ENCODE data around the gene SLC6A13. TPM values are rescaled to one million over a fixed set of nuclear protein-coding genes. Genes with fewer than 3 reads are reported as not detected.
A peak's percentile ranks its signal among the peaks of the same experiment; 100 is the strongest.

Gene SLC6A13
- total and polyA plus RNA-seq, 2 of the 13 experiments (the other 11 are each of a cell fraction or from before 2014, with no cell fraction given): 0.05 to 0.15 TPM

DNA sequence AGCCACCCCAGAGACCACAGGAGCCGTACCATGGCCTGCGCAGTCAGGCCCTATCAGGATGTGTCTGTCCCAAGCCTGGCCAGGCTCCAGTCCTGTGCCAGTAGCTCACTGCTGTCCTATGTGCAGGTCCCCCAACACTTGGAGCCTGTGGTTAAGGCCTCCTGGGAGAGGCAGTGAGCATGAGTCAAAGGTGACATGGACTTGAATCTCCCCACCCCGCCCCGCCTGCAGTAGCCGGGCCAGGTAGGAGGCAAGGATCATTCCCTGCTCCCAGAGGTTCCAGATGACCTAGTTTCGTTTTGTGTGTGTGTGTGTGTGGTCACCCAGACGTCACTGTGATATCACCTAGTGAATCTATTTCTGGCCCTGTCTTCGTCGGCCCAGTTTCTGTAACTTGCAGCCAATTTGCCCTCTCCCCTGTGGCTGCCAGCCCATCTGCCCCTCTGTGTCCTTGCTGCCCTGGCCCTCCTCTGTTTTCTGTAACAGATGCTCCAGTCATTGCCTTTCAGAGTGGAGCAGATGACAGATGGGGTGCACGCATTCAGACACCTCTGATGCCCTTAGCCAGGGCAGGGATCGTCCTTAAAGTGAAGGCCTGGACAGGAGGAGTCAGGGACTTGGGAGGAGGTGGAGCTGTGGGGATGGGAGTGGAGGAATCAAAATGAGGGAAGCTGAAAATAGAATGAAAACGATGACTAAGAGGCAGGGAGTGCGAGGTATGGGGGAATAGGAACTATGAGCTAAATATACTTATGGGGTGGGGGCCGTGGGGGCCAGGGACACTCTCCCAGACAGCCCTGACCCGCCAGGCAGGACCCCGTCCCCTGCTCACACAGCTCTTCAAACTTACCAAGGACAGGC lies 86.1 kb downstream of the SLC6A13 start (continued):
- TF ChIP-seq, protein P1, sequence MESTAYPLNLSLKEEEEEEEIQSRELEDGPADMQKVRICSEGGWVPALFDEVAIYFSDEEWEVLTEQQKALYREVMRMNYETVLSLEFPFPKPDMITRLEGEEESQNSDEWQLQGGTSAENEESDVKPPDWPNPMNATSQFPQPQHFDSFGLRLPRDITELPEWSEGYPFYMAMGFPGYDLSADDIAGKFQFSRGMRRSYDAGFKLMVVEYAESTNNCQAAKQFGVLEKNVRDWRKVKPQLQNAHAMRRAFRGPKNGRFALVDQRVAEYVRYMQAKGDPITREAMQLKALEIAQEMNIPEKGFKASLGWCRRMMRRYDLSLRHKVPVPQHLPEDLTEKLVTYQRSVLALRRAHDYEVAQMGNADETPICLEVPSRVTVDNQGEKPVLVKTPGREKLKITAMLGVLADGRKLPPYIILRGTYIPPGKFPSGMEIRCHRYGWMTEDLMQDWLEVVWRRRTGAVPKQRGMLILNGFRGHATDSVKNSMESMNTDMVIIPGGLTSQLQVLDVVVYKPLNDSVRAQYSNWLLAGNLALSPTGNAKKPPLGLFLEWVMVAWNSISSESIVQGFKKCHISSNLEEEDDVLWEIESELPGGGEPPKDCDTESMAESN (CRISPR knock-in tag; conservative IDR thresholded peaks at IDR 0.05): no peak
- TF ChIP-seq, protein P2, sequence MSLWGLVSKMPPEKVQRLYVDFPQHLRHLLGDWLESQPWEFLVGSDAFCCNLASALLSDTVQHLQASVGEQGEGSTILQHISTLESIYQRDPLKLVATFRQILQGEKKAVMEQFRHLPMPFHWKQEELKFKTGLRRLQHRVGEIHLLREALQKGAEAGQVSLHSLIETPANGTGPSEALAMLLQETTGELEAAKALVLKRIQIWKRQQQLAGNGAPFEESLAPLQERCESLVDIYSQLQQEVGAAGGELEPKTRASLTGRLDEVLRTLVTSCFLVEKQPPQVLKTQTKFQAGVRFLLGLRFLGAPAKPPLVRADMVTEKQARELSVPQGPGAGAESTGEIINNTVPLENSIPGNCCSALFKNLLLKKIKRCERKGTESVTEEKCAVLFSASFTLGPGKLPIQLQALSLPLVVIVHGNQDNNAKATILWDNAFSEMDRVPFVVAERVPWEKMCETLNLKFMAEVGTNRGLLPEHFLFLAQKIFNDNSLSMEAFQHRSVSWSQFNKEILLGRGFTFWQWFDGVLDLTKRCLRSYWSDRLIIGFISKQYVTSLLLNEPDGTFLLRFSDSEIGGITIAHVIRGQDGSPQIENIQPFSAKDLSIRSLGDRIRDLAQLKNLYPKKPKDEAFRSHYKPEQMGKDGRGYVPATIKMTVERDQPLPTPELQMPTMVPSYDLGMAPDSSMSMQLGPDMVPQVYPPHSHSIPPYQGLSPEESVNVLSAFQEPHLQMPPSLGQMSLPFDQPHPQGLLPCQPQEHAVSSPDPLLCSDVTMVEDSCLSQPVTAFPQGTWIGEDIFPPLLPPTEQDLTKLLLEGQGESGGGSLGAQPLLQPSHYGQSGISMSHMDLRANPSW (CRISPR knock-in tag; IDR thresholded peaks at IDR 0.05; ENCODE audit: borderline replicate concordance): no peak
- TF ChIP-seq BRD4 (CRISPR knock-in tag; IDR thresholded peaks at IDR 0.05) (no peak), HNF4A (CRISPR knock-in tag; IDR thresholded peaks at IDR 0.05) (peak; percentile 73), ZNF670 (CRISPR knock-in tag; IDR thresholded peaks at IDR 0.05; ENCODE audit: borderline replicate concordance) (no peak), GATA4 (IDR thresholded peaks at IDR 0.05; ENCODE audit: borderline replicate concordance, low read depth) (no peak), ZEB1 (IDR thresholded peaks at IDR 0.05; ENCODE audit: insufficient replicate concordance, low read depth) (peak; percentile 26), NCOA5 (CRISPR knock-in tag; IDR thresholded peaks at IDR 0.05) (no peak), TBX2 (CRISPR knock-in tag; IDR thresholded peaks at IDR 0.05; ENCODE audit: borderline replicate concordance) (no peak), JUND (CRISPR knock-in tag; IDR thresholded peaks at IDR 0.05) (0 out of 2 replicates have a peak, but pooled peaks have one; percentile 21)
- TF ChIP-seq, protein P3, sequence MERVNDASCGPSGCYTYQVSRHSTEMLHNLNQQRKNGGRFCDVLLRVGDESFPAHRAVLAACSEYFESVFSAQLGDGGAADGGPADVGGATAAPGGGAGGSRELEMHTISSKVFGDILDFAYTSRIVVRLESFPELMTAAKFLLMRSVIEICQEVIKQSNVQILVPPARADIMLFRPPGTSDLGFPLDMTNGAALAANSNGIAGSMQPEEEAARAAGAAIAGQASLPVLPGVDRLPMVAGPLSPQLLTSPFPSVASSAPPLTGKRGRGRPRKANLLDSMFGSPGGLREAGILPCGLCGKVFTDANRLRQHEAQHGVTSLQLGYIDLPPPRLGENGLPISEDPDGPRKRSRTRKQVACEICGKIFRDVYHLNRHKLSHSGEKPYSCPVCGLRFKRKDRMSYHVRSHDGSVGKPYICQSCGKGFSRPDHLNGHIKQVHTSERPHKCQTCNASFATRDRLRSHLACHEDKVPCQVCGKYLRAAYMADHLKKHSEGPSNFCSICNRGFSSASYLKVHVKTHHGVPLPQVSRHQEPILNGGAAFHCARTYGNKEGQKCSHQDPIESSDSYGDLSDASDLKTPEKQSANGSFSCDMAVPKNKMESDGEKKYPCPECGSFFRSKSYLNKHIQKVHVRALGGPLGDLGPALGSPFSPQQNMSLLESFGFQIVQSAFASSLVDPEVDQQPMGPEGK (CRISPR knock-in tag; IDR thresholded peaks at IDR 0.05): peak; percentile 55
- TF ChIP-seq, protein P4, sequence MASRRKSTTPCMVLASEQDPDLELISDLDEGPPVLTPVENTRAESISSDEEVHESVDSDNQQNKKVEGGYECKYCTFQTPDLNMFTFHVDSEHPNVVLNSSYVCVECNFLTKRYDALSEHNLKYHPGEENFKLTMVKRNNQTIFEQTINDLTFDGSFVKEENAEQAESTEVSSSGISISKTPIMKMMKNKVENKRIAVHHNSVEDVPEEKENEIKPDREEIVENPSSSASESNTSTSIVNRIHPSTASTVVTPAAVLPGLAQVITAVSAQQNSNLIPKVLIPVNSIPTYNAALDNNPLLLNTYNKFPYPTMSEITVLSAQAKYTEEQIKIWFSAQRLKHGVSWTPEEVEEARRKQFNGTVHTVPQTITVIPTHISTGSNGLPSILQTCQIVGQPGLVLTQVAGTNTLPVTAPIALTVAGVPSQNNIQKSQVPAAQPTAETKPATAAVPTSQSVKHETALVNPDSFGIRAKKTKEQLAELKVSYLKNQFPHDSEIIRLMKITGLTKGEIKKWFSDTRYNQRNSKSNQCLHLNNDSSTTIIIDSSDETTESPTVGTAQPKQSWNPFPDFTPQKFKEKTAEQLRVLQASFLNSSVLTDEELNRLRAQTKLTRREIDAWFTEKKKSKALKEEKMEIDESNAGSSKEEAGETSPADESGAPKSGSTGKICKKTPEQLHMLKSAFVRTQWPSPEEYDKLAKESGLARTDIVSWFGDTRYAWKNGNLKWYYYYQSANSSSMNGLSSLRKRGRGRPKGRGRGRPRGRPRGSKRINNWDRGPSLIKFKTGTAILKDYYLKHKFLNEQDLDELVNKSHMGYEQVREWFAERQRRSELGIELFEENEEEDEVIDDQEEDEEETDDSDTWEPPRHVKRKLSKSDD (CRISPR knock-in tag; IDR thresholded peaks at IDR 0.05; ENCODE audit: low read depth): peak; percentile 80
